Heart right ventricle (tissue), 16 donors: Measurements from ENCODE around the gene CBLN2. TPM values are rescaled to one million over a fixed set of nuclear protein-coding genes. Genes with fewer than 3 reads are reported as not detected.

ENCODE experiments used
- ATAC-seq, 8 donors: fragments of 200-7000 bp; cut with Tn5 transposase; one replicate each; pipeline ENCODE4 v1.9.1; 2020; ENCODE audit warnings: mild to moderate bottlenecking in 8 of 8, moderate library complexity in 8 of 8, moderate number of reproducible peaks in 1 of 8
- DNase-seq, 2 donors: peaks; one replicate each; pipeline ENCODE4 v3.0.0-alpha.2; 2020
- H3K27ac ChIP-seq, 10 donors: fragments of 200-600 bp; sonication (generic) in 2 of 10; one replicate each; pipeline versions ENCODE4 v1.5.0 to v1.8.0; 2020 to 2022; ENCODE audit warnings: mild to moderate bottlenecking in 3 of 10
- H3K27me3 ChIP-seq, 7 donors: fragments of 200-600 bp; one replicate each; pipeline ENCODE4 v1.8.0; 2021 to 2022; ENCODE audit warnings: mild to moderate bottlenecking in 2 of 7
- H3K36me3 ChIP-seq, 9 donors: fragments of 200-600 bp; sonication (generic) in 1 of 9; one replicate each; pipeline versions ENCODE4 v1.5.0 to v1.8.0; 2020 to 2022; ENCODE audit warnings: mild to moderate bottlenecking in 2 of 9
- H3K4me1 ChIP-seq, 9 donors: fragments of 200-600 bp; sonication (generic) in 1 of 9; one replicate each; pipeline versions ENCODE4 v1.5.0 to v1.8.0; 2020 to 2022; ENCODE audit warnings: mild to moderate bottlenecking in 4 of 9
- H3K4me3 ChIP-seq, 10 donors: fragments of 200-600 bp; sonication (generic) in 2 of 10; one replicate each; pipeline versions ENCODE4 v1.5.0 to v1.8.0; 2020 to 2022; ENCODE audit warnings: mild to moderate bottlenecking in 7 of 10, moderate library complexity in 2 of 10
- H3K9me3 ChIP-seq, 11 donors: fragments of 200-600 bp in 10 of 11; sonication (generic) in 2 of 11; one replicate each; pipeline versions ENCODE4 v1.5.0 to v1.8.0; 2013 to 2022; ENCODE audit warnings: mild to moderate bottlenecking in 2 of 11, control low read depth in 1 of 11, moderate library complexity in 1 of 11
- CTCF ChIP-seq, 9 donors: fragments of 200-600 bp; sonication (generic) in 2 of 9; IDR thresholded peaks; one replicate each; pipeline versions ENCODE4 v1.5.0 to v1.8.0; 2021 to 2022; ENCODE audit warnings: antibody characterized with exemption in 9 of 9, mild to moderate bottlenecking in 5 of 9, moderate library complexity in 1 of 9
- WGBS, 2 donors: extraction: QIAGEN DNeasy Blood & Tissue Kit; methylation state at CpG; one replicate each; pipeline ENCODE4 v1.1.7; 2013; ENCODE audit warnings: inconsistent platforms in 1 of 2; 5-methylcytosine and 5-hydroxymethylcytosine counted together
- intact Hi-C, 10 donors: fragments of 100-400 bp; cut with DNase I; formaldehyde crosslinking; loops; one replicate each; pipeline versions ENCODE4 v1.11.1 to v1.14.2; 2022
- polyA plus RNA-seq, 2 donors: library from polyadenylated mRNA; stranded (reverse); fragments of 200-250 nt; gene quantifications; one replicate each; pipeline ENCODE4 v1.2.3, GENCODE V29; 2013
- total RNA-seq, 10 donors: library from RNA; stranded (reverse); fragmentation: NEBNext Ultra II Directional in 3 of 10; extraction: Animal tissue kit (Norgen Biotek cat#: 25700) in 3 of 10; gene quantifications; one replicate each; pipeline versions ENCODE4 v1.2.1 to v1.2.4, GENCODE V29; 2021 to 2023
- donor health status: Arrhythmogenic right ventricular cardiomyopathy.
- donor health status: ischemic (EF 13 %, LVEDD 7.1; RV severe dilation, severe dysfunction).
- donor health status: healthy with polysubstance abuse.
- donor health status: DM: no; HTN: yes; CAD: no.
- donor health status: DM: no; HTN: no; CAD: no.
- donor health status: ischemic (EF 25% LVEDD 6.9; RV normal size, moderate dysfunction).
- donor health status: ischemic (EF 25% LVEDD 5.7; RV mildly dilated, moderate dysfunction).
- donor health status: healthy.
- donor health status: DM: yes; HTN: yes; CAD: no.
- donor health status: Ischemic cardiomyopathy.
- donor health status: ischemic (EF 35%, LVEDD 5.7; RV mildly dilated, moderate dysfunction).
- donor health status: nonischemic (EF 11% LVEDD 7.7; RV severe dilation, severe dysfunction).
- donor health status: DM: yes; HTN: yes; CAD: no.
- donor health status: PGD.
- donor health status: ischemic (EF 29% LVEDD 5.4; RV normal size, mild dysfunction).
- donor health status: nonischemic (EF 23%, LVEDD 6.1; RV moderate dilation, normal function).

CBLN2 gene
- total and polyA plus RNA-seq, 12 donors = 0.07 to 0.45 (median 0.29) TPM; not detected in 9

- 53 to 65% methylated on average over 5 of the region's 5 CpGs for WGBS, 2 donors
- intact Hi-C loops = loop anchor here in 1 of 10 donors (10.0 kb wide), 1 partner anchor 1645 kb away; no protein-coding TSS in a partner anchor
- Histone ChIP-seq H3K27me3 (peaks cover 10 to 71% (median 51%) of the 10 kb centered on the region in 7 donors), H3K4me1 (peaks cover 0 to 12% (median 3%) of the 10 kb centered on the region in 9 donors), H3K36me3 (no peaks in the 10 kb centered on the region), H3K27ac (no peak overlapping the region), H3K9me3 (no peaks in the 10 kb centered on the region), H3K4me3 (no peak overlapping the region)
- ATAC-seq (no peak), DNase-seq (no peak)
- no peak for TF ChIP-seq CTCF (IDR thresholded peaks at IDR 0.05)
Measured at GRCh38 chr18:72539901-72540300, 4.2 kb downstream of the CBLN2 start.

GRCh38 chr18:72530622-72531021, 13.5 kb downstream of the CBLN2 start:
- peaks cover 0 to 2% (median 0%) of the 10 kb centered on the region in 11 donors for H3K9me3 ChIP-seq
- H3K36me3 ChIP-seq = no peaks in the 10 kb centered on the region
- WGBS, 2 donors = 59 to 65% methylated on average over 1 of the region's 1 CpG
- H3K4me3 ChIP-seq = no peak overlapping the region
- intact Hi-C loops = loop anchor here in 1 of 10 donors (10.0 kb wide), 1 partner anchor 1636 kb away; no protein-coding TSS in a partner anchor
- ATAC-seq (no peak), DNase-seq (no peak)
- TF ChIP-seq CTCF (IDR thresholded peaks at IDR 0.05) = no peak
- no peak overlapping the region for H3K27ac ChIP-seq
- H3K27me3 ChIP-seq = peaks cover 0 to 3% (median 0%) of the 10 kb centered on the region in 7 donors
- no peaks in the 10 kb centered on the region for H3K4me1 ChIP-seq

GRCh38 chr18:72504866-72505265, 39.3 kb downstream of the CBLN2 start:
- H3K4me3 ChIP-seq = no peak overlapping the region
- no peak overlapping the region for H3K27ac ChIP-seq
- intact Hi-C loops = no loop called here
- 89 to 90% methylated on average over 5 of the region's 5 CpGs for WGBS, 2 donors
- ATAC-seq (no peak), DNase-seq (no peak)
- H3K27me3 ChIP-seq = no peaks in the 10 kb centered on the region
- H3K4me1 ChIP-seq = no peaks in the 10 kb centered on the region
- no peaks in the 10 kb centered on the region for H3K36me3 ChIP-seq
- no peak for TF ChIP-seq CTCF (IDR thresholded peaks at IDR 0.05)
- no peaks in the 10 kb centered on the region for H3K9me3 ChIP-seq

- DNase-seq = no peak
Measured at GRCh38 chr18:72502671-72503431, 41.3 kb downstream of the CBLN2 start.

More at GRCh38 chr18:72502671-72503431, 41.3 kb downstream of the CBLN2 start:
- TF ChIP-seq CTCF (IDR thresholded peaks at IDR 0.05) = no peak
- 87% methylated on average over 19 of the region's 19 CpGs for WGBS, 2 donors
- no peaks in the 10 kb centered on the region for H3K27me3 ChIP-seq
- intact Hi-C loops = no loop called here
- peak in 1 of 8 donors; percentile 16 for ATAC-seq
- no peak overlapping the region for H3K4me3 ChIP-seq
- no peaks in the 10 kb centered on the region for H3K4me1 ChIP-seq
- H3K36me3 ChIP-seq = no peaks in the 10 kb centered on the region
- no peak overlapping the region for H3K27ac ChIP-seq
- H3K9me3 ChIP-seq = no peaks in the 10 kb centered on the region
